GM12878 (cell line): ENCODE measurements around the gene COL19A1. TPM values are rescaled to one million over a fixed set of nuclear protein-coding genes. Genes with fewer than 3 reads are reported as not detected.

Experiments
- HSF1 ChIP-seq: fragments of 150-350 bp; IDR thresholded peaks from 2 replicates; pipeline ENCODE4 v1.6.1; 2014; ENCODE audit warnings: mild to moderate bottlenecking, low read depth, low read length
- MEF2B ChIP-seq: fragments of 450-650 bp; IDR thresholded peaks from 2 replicates; pipeline ENCODE4 v1.6.1; 2018; ENCODE audit warnings: mild to moderate bottlenecking, moderate library complexity; ENCODE audit not compliant: partially characterized antibody, poor library complexity, severe bottlenecking
- POU2F2 ChIP-seq: IDR thresholded peaks from 3 replicates; pipeline ENCODE4 v1.6.1; 2011; ENCODE audit warnings: low read depth, mild to moderate bottlenecking, low read length, borderline replicate concordance
- RCOR1 ChIP-seq: conservative IDR thresholded peaks from 2 replicates; pipeline ENCODE4 v1.6.1; 2012; ENCODE audit warnings: low read depth, low read length, improper control_type of control experiment
- SIN3A ChIP-seq: IDR thresholded peaks from 2 replicates; pipeline ENCODE4 v1.6.1; 2012; ENCODE audit warnings: low read depth, low read length, improper control_type of control experiment
- SREBF1 ChIP-seq: IDR thresholded peaks from 2 replicates; pipeline ENCODE4 v1.6.1; 2012; ENCODE audit warnings: mild to moderate bottlenecking, low read length
- ZNF217 ChIP-seq: fragments of 450-650 bp; IDR thresholded peaks from 2 replicates; pipeline ENCODE4 v1.6.1; 2017; ENCODE audit warnings: antibody characterized with exemption, mild to moderate bottlenecking
- polyA plus RNA-seq, 11 experiments: library from polyadenylated mRNA; depleted of rRNA in 4 of 11; unstranded in 6 of 11; stranded (reverse) in 5 of 11; fragments of >200 nt; fragmentation: Nextera tagmentation in 4 of 11; fragmentation: Illumina TruSeq in 1 of 11; extraction: Ambion mirVana in 4 of 11; extraction: Trizol in 1 of 11; gene quantifications; 1 replicate in 1 of 11; 2 replicates in 10 of 11; pipeline versions ENCODE4 v1.2.1 to v1.2.3, GENCODE V29; 2011 to 2016; ENCODE audit warnings: inconsistent platforms in 2 of 11, missing spikeins in 2 of 11, low read depth in 1 of 11
- total RNA-seq, 4 experiments: library from RNA; depleted of rRNA in 3 of 4; stranded (reverse); fragments of >200 nt in 3 of 4; fragmentation: Illumina TruSeq in 1 of 4; extraction: Trizol in 1 of 4; gene quantifications; 2 replicates each; pipeline versions ENCODE4 v1.2.1 to v1.2.3, GENCODE V29; 2013 to 2021
- TF ChIP-seq, protein P1 (sequence below): IDR thresholded peaks from 2 replicates; pipeline ENCODE4 v1.6.1; 2012; ENCODE audit warnings: improper control_type of control experiment, low read depth, low read length; ENCODE audit not compliant: insufficient replicate concordance
- TF ChIP-seq, protein P2 (sequence below): IDR thresholded peaks from 2 replicates; pipeline ENCODE4 v1.6.1; 2011; ENCODE audit warnings: low read depth, low read length, improper control_type of control experiment, borderline replicate concordance
- TF ChIP-seq, protein P3 (sequence below): fragments of 450-650 bp; IDR thresholded peaks from 2 replicates; pipeline ENCODE4 v1.6.1; 2016; ENCODE audit warnings: mild to moderate bottlenecking
- TF ChIP-seq, protein P4 (sequence below): IDR thresholded peaks from 2 replicates; pipeline ENCODE4 v1.6.1; 2011; ENCODE audit warnings: borderline replicate concordance, low read depth, mild to moderate bottlenecking, moderate library complexity, low read length; ENCODE audit not compliant: insufficient read depth, poor library complexity, severe bottlenecking

Gene COL19A1
- total and polyA plus RNA-seq, 10 of the 15 experiments (the other 5 are each of a cell fraction or from before 2014, with no cell fraction given), result 1.1 to 13.5 (median 4.1) TPM

DNA sequence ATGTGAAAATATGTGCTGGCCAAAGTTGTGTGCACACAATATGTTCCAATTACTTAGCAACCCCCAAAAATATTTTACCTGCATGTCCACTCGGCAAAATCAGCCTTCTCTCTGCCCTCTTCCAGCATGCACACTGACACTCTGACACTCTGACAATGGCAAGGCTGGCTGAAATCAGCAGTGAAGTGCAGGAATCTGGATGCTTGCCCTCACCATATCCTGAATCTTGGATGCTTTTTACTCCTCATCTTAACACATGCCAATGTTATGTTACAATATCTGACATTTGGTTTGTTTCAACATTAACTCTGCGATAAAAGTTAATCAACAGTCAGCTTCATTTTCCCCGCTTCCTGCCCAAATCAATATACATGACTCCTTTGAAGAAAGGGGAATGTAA is 233.4 kb downstream of the COL19A1 start (continued):
- TF ChIP-seq, protein P1, sequence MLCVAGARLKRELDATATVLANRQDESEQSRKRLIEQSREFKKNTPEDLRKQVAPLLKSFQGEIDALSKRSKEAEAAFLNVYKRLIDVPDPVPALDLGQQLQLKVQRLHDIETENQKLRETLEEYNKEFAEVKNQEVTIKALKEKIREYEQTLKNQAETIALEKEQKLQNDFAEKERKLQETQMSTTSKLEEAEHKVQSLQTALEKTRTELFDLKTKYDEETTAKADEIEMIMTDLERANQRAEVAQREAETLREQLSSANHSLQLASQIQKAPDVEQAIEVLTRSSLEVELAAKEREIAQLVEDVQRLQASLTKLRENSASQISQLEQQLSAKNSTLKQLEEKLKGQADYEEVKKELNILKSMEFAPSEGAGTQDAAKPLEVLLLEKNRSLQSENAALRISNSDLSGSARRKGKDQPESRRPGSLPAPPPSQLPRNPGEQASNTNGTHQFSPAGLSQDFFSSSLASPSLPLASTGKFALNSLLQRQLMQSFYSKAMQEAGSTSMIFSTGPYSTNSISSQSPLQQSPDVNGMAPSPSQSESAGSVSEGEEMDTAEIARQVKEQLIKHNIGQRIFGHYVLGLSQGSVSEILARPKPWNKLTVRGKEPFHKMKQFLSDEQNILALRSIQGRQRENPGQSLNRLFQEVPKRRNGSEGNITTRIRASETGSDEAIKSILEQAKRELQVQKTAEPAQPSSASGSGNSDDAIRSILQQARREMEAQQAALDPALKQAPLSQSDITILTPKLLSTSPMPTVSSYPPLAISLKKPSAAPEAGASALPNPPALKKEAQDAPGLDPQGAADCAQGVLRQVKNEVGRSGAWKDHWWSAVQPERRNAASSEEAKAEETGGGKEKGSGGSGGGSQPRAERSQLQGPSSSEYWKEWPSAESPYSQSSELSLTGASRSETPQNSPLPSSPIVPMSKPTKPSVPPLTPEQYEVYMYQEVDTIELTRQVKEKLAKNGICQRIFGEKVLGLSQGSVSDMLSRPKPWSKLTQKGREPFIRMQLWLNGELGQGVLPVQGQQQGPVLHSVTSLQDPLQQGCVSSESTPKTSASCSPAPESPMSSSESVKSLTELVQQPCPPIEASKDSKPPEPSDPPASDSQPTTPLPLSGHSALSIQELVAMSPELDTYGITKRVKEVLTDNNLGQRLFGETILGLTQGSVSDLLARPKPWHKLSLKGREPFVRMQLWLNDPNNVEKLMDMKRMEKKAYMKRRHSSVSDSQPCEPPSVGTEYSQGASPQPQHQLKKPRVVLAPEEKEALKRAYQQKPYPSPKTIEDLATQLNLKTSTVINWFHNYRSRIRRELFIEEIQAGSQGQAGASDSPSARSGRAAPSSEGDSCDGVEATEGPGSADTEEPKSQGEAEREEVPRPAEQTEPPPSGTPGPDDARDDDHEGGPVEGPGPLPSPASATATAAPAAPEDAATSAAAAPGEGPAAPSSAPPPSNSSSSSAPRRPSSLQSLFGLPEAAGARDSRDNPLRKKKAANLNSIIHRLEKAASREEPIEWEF, result no peak
- TF ChIP-seq, protein P2, sequence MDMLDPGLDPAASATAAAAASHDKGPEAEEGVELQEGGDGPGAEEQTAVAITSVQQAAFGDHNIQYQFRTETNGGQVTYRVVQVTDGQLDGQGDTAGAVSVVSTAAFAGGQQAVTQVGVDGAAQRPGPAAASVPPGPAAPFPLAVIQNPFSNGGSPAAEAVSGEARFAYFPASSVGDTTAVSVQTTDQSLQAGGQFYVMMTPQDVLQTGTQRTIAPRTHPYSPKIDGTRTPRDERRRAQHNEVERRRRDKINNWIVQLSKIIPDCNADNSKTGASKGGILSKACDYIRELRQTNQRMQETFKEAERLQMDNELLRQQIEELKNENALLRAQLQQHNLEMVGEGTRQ, result no peak
- no peak for TF ChIP-seq SREBF1
- TF ChIP-seq, protein P3, sequence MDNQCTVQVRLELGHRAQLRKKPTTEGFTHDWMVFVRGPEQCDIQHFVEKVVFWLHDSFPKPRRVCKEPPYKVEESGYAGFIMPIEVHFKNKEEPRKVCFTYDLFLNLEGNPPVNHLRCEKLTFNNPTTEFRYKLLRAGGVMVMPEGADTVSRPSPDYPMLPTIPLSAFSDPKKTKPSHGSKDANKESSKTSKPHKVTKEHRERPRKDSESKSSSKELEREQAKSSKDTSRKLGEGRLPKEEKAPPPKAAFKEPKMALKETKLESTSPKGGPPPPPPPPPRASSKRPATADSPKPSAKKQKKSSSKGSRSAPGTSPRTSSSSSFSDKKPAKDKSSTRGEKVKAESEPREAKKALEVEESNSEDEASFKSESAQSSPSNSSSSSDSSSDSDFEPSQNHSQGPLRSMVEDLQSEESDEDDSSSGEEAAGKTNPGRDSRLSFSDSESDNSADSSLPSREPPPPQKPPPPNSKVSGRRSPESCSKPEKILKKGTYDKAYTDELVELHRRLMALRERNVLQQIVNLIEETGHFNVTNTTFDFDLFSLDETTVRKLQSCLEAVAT, result no peak
- no peak for TF ChIP-seq ZNF217
- TF ChIP-seq, protein P4, sequence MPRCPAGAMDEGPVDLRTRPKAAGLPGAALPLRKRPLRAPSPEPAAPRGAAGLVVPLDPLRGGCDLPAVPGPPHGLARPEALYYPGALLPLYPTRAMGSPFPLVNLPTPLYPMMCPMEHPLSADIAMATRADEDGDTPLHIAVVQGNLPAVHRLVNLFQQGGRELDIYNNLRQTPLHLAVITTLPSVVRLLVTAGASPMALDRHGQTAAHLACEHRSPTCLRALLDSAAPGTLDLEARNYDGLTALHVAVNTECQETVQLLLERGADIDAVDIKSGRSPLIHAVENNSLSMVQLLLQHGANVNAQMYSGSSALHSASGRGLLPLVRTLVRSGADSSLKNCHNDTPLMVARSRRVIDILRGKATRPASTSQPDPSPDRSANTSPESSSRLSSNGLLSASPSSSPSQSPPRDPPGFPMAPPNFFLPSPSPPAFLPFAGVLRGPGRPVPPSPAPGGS, result no peak
- no peak for TF ChIP-seq HSF1
- TF ChIP-seq RCOR1, result no peak
- no peak for TF ChIP-seq POU2F2
- TF ChIP-seq SIN3A, result no peak
- no peak for TF ChIP-seq MEF2B
